ENCODE results near the gene TNK2. TPM values are rescaled to one million over a fixed set of nuclear protein-coding genes. Genes with fewer than 3 reads are reported as not detected.

The TNK2 gene
- polyA plus RNA-seq, 1 donor (not counting 4 experiments of a cell fraction or from before 2014, with no cell fraction given): 15.8 TPM

- Histone ChIP-seq H3K36me3 (ENCODE audit: control insufficient read depth in 2 of 2, extremely low read depth in 1 of 2, insufficient read depth in 2 of 2, low read length in 2 of 2) (no peaks in the 10 kb centered on the region), H3K27me3 (ENCODE audit: control insufficient read depth, extremely low read depth, insufficient read depth, low read length) (no peaks in the 10 kb centered on the region), H2AFZ (ENCODE audit: control insufficient read depth, low read length) (peak overlapping the region; percentile 64), H3K9ac (ENCODE audit: control insufficient read depth, extremely low read depth, insufficient read depth, low read length) (peak overlapping the region; percentile 55), H3K4me3 (ENCODE audit: control insufficient read depth in 2 of 3, extremely low read depth in 1 of 3, insufficient read depth in 2 of 3, low read depth in 1 of 3, low read length in 3 of 3) (peak overlapping the region; percentile 8 to 37 (median 26)), H4K20me1 (ENCODE audit: control insufficient read depth, extremely low read depth, insufficient read depth, low read length) (peaks cover 11% of the 10 kb centered on the region), H3K9me3 (ENCODE audit: control insufficient read depth, low read depth, low read length) (no peaks in the 10 kb centered on the region), H3K27ac (ENCODE audit: control insufficient read depth, insufficient read depth, low read length) (peak overlapping the region; percentile 83), H3K79me2 (ENCODE audit: control insufficient read depth, insufficient read depth, low read length) (peaks cover 23% of the 10 kb centered on the region), H3K9me1 (ENCODE audit: control insufficient read depth, extremely low read depth, insufficient read depth, low read length) (no peaks in the 10 kb centered on the region), H3K4me2 (ENCODE audit: control insufficient read depth, extremely low read depth, insufficient read depth, low read depth, low read length) (peak overlapping the region; percentile 93), H3K4me1 (ENCODE audit: control insufficient read depth, extremely low read depth, insufficient read depth, low read length) (peaks cover 65% of the 10 kb centered on the region)
- no peak for FAIRE-seq
- dilution Hi-C loops (cut with MboI; ENCODE audit: extremely low pct_ligation_motif_present, low sequenced_read_pairs): no loop called here
- TF ChIP-seq CTCF (optimal IDR thresholded peaks at IDR 0.05 in 1 of 3, IDR thresholded peaks at IDR 0.05 in 1 of 3, conservative IDR thresholded peaks at IDR 0.05 in 1 of 3; ENCODE audit: extremely low read depth in 1 of 3, insufficient read depth in 2 of 3, low read length in 3 of 3) (no peak), EZH2 (IDR thresholded peaks at IDR 0.05; ENCODE audit: low read length) (no peak)
- DNase-seq (ENCODE audit: low read depth, low spot score): no peak
Measured at GRCh38 chr3:195911041-195911945, 2.9 kb upstream of the TNK2 start.

DNA sequence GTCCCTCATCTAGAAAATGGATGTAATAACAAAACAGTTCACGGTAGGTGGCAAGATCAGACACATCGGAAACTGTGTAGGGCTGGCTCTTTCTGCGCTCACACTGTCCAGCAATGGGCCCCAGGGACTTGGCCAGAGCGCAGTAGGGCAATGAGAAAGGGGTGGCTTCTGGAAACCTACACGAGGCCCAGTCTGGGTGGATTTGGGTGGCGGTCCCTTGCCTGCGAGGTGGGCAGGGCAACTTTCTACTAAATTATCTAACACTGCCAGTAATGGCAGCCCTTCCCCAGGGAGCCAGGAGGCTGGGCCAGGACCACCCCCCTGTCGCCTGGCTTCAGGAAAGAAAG is 2.1 kb upstream of the TNK2 start:
- no peak for DNase-seq (ENCODE audit: low read depth, low spot score)
- no peaks in the 10 kb centered on the region for H3K9me3 ChIP-seq (ENCODE audit: control insufficient read depth, low read depth, low read length)
- peaks cover 65% of the 10 kb centered on the region for H3K4me1 ChIP-seq (ENCODE audit: control insufficient read depth, extremely low read depth, insufficient read depth, low read length)
- H4K20me1 ChIP-seq (ENCODE audit: control insufficient read depth, extremely low read depth, insufficient read depth, low read length): peaks cover 11% of the 10 kb centered on the region
- peak overlapping the region; percentile 93 for H3K4me2 ChIP-seq (ENCODE audit: control insufficient read depth, extremely low read depth, insufficient read depth, low read depth, low read length)
- H3K9me1 ChIP-seq (ENCODE audit: control insufficient read depth, extremely low read depth, insufficient read depth, low read length): peaks cover 3% of the 10 kb centered on the region
- no peaks in the 10 kb centered on the region for H3K36me3 ChIP-seq (ENCODE audit: control insufficient read depth in 2 of 2, extremely low read depth in 1 of 2, insufficient read depth in 2 of 2, low read length in 2 of 2)
- TF ChIP-seq CTCF (optimal IDR thresholded peaks at IDR 0.05 in 1 of 3, IDR thresholded peaks at IDR 0.05 in 1 of 3, conservative IDR thresholded peaks at IDR 0.05 in 1 of 3; ENCODE audit: extremely low read depth in 1 of 3, insufficient read depth in 2 of 3, low read length in 3 of 3): no peak
- no peak for TF ChIP-seq EZH2 (IDR thresholded peaks at IDR 0.05; ENCODE audit: low read length)
- FAIRE-seq: no peak
- no peak overlapping the region for H3K9ac ChIP-seq (ENCODE audit: control insufficient read depth, extremely low read depth, insufficient read depth, low read length)
- peak overlapping the region; percentile 83 for H3K27ac ChIP-seq (ENCODE audit: control insufficient read depth, insufficient read depth, low read length)
- dilution Hi-C loops (cut with MboI; ENCODE audit: extremely low pct_ligation_motif_present, low sequenced_read_pairs): no loop called here
- peaks cover 31% of the 10 kb centered on the region for H3K79me2 ChIP-seq (ENCODE audit: control insufficient read depth, insufficient read depth, low read length)
- peak overlapping the region; percentile 10 for H2AFZ ChIP-seq (ENCODE audit: control insufficient read depth, low read length)
- peak overlapping the region; percentile 32 to 65 (median 62) for H3K4me3 ChIP-seq (ENCODE audit: control insufficient read depth in 2 of 3, extremely low read depth in 1 of 3, insufficient read depth in 2 of 3, low read depth in 1 of 3, low read length in 3 of 3)
- no peaks in the 10 kb centered on the region for H3K27me3 ChIP-seq (ENCODE audit: control insufficient read depth, extremely low read depth, insufficient read depth, low read length)

All from keratinocyte (primary cell).